Gastroesophageal sphincter (tissue), 4 donors: Measurements from ENCODE around the gene MDFIC. TPM values are rescaled to one million over a fixed set of nuclear protein-coding genes. Genes with fewer than 3 reads are reported as not detected.

Source experiments
- ATAC-seq: fragments of 150-250 bp; one replicate; pipeline ENCODE4 v1.9.1; 2016; ENCODE audit warnings: mild to moderate bottlenecking, moderate library complexity
- H3K27ac ChIP-seq, 4 donors: fragments of 200-600 bp; sonication (generic) in 3 of 4; 1 replicate in 3 of 4; 2 replicates in 1 of 4; pipeline ENCODE4 v1.5.1; 2016 to 2019
- H3K27me3 ChIP-seq: fragments of 200-600 bp; sonication (generic); one replicate; pipeline ENCODE4 v1.5.1; 2019
- H3K36me3 ChIP-seq, 2 donors: fragments of 200-600 bp; sonication (generic); one replicate each; pipeline ENCODE4 v1.5.1; 2019; ENCODE audit warnings: control low read depth in 1 of 2
- H3K4me1 ChIP-seq, 3 donors: fragments of 200-600 bp; sonication (generic); 1 replicate in 2 of 3; 2 replicates in 1 of 3; pipeline ENCODE4 v1.5.1; 2016 to 2019; ENCODE audit warnings: control low read depth in 2 of 3
- H3K4me3 ChIP-seq, 2 donors: fragments of 200-600 bp; sonication (generic); one replicate each; pipeline ENCODE4 v1.5.1; 2019; ENCODE audit warnings: mild to moderate bottlenecking in 1 of 2, moderate library complexity in 1 of 2
- H3K9me3 ChIP-seq, 3 donors: fragments of 200-600 bp; sonication (generic); one replicate each; pipeline ENCODE4 v1.5.1; 2017 to 2019; ENCODE audit warnings: control low read depth in 2 of 3
- EP300 ChIP-seq: sonication (generic); formaldehyde crosslinking; IDR thresholded peaks from one replicate; pipeline ENCODE4 v1.6.1; 2017; ENCODE audit warnings: antibody characterized with exemption, mild to moderate bottlenecking
- POLR2A ChIP-seq, 2 donors: fragments of 450-650 bp; IDR thresholded peaks; one replicate each; pipeline ENCODE4 v1.6.1; 2017; ENCODE audit warnings: antibody characterized with exemption in 2 of 2, mild to moderate bottlenecking in 2 of 2, moderate library complexity in 1 of 2
- POLR2AphosphoS5 ChIP-seq: sonication (generic); formaldehyde crosslinking; IDR thresholded peaks from one replicate; pipeline ENCODE4 v1.6.1; 2017; ENCODE audit warnings: antibody characterized with exemption
- WGBS, 2 donors: methylation state at CpG; one replicate each; pipeline ENCODE4 v1.1.5; 2018; ENCODE audit warnings: low coverage in 1 of 2; 5-methylcytosine and 5-hydroxymethylcytosine counted together
- total RNA-seq, 4 donors: library from RNA; depleted of rRNA; stranded (reverse); fragments of >200 nt; gene quantifications; one replicate each; pipeline ENCODE4 v1.1.0, GENCODE V29; 2016
- TF ChIP-seq, protein P1 (sequence below), 4 experiments: fragments of 200-600 bp in 2 of 4; fragments of 450-650 bp in 2 of 4; sonication (generic) in 1 of 4; IDR thresholded peaks; one replicate each; pipeline ENCODE4 v1.5.1; 2017 to 2019; ENCODE audit warnings: antibody characterized with exemption in 4 of 4, mild to moderate bottlenecking in 2 of 4, moderate library complexity in 2 of 4

The MDFIC gene
- total RNA-seq, 4 donors from 2014 or later, result 30.3 to 73.5 (median 38.1) TPM

- no peak for ATAC-seq
- 33 to 53% methylated on average over 1 of the region's 1 CpG for WGBS, 2 donors
- H3K27ac ChIP-seq, result no peak overlapping the region
- H3K36me3 ChIP-seq, result no peaks in the 10 kb centered on the region
- H3K4me1 ChIP-seq, result no peaks in the 10 kb centered on the region
- H3K9me3 ChIP-seq, result no peaks in the 10 kb centered on the region
- no peaks in the 10 kb centered on the region for H3K27me3 ChIP-seq
- TF ChIP-seq, protein P1, sequence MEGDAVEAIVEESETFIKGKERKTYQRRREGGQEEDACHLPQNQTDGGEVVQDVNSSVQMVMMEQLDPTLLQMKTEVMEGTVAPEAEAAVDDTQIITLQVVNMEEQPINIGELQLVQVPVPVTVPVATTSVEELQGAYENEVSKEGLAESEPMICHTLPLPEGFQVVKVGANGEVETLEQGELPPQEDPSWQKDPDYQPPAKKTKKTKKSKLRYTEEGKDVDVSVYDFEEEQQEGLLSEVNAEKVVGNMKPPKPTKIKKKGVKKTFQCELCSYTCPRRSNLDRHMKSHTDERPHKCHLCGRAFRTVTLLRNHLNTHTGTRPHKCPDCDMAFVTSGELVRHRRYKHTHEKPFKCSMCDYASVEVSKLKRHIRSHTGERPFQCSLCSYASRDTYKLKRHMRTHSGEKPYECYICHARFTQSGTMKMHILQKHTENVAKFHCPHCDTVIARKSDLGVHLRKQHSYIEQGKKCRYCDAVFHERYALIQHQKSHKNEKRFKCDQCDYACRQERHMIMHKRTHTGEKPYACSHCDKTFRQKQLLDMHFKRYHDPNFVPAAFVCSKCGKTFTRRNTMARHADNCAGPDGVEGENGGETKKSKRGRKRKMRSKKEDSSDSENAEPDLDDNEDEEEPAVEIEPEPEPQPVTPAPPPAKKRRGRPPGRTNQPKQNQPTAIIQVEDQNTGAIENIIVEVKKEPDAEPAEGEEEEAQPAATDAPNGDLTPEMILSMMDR (IDR thresholded peaks at IDR 0.05), result no peak
- TF ChIP-seq EP300, result no peak
- TF ChIP-seq POLR2A (IDR thresholded peaks at IDR 0.05), result no peak
- TF ChIP-seq POLR2AphosphoS5, result no peak
- no peak overlapping the region for H3K4me3 ChIP-seq
These were observed 144.7 kb downstream of the MDFIC start for GRCh38 chr7:115066634-115067033.

- 92 to 95% methylated on average over 1 of the region's 1 CpG for WGBS, 2 donors
- TF ChIP-seq POLR2AphosphoS5 (no peak), POLR2A (IDR thresholded peaks at IDR 0.05) (no peak), EP300 (no peak)
- TF ChIP-seq, protein P1 (IDR thresholded peaks at IDR 0.05), result no peak
- Histone ChIP-seq H3K4me3 (no peak overlapping the region), H3K9me3 (no peaks in the 10 kb centered on the region), H3K36me3 (no peaks in the 10 kb centered on the region), H3K27me3 (no peaks in the 10 kb centered on the region), H3K4me1 (no peaks in the 10 kb centered on the region), H3K27ac (no peak overlapping the region)
- no peak for ATAC-seq
These were observed 146.3 kb downstream of the MDFIC start for GRCh38 chr7:115068220-115068619.
